HUDEP-2 (cell line): ENCODE data around the gene STARD6.
"Not testable (repeated sequence)": the region's sequence is repeated elsewhere in the genome, so short reads cannot be mapped to it uniquely, and the experiment has no call there.

Experiments
- DNase-seq, 76 experiments: peaks; one replicate each; lab custom pipeline; 2025; ENCODE audit not compliant: unreplicated experiment in 76 of 76; lab: John Stamatoyannopoulos, UW

The STARD6 gene

GRCh38 chr18:54357660-54358494 lies at the start of gene STARD6, which contains the start of gene C18orf54:
STARD6 (minus strand) TSS chr18:54357858; CDS start chr18:54354573, 3,285 bp downstream.
C18orf54 (plus strand) TSS chr18:54357906; CDS start chr18:54360573, 2,667 bp downstream.
- peak; percentile 12 to 95 (median 82) for DNase-seq

GRCh38 chr18:54405290-54405689 lies 47.6 kb upstream of the STARD6 start:
- DNase-seq: no peak

GRCh38 chr18:54396760-54397159 lies 39.1 kb upstream of the STARD6 start:
- DNase-seq: no peak

GRCh38 chr18:54393648-54394294 lies 36.1 kb upstream of the STARD6 start:
- DNase-seq: no peak

GRCh38 chr18:54392543-54393023 lies 34.9 kb upstream of the STARD6 start:
- peak in 32 of 76 experiments; percentile 2 to 79 (median 52) for DNase-seq

GRCh38 chr18:54390838-54391237 lies 33.2 kb upstream of the STARD6 start:
- DNase-seq: no peak

- DNase-seq: no peak
These were observed 31.5 kb upstream of the STARD6 start for GRCh38 chr18:54389143-54389505.

GRCh38 chr18:54388203-54389142 lies 30.8 kb upstream of the STARD6 start:
- peak in 24 of 76 experiments; percentile 0 to 67 (median 27) for DNase-seq

GRCh38 chr18:54387631-54388030 lies 30.0 kb upstream of the STARD6 start:
- DNase-seq: no peak

GRCh38 chr18:54386800-54387495 lies 29.3 kb upstream of the STARD6 start:
- DNase-seq: not testable (repeated sequence)

GRCh38 chr18:54386043-54386442 lies 28.4 kb upstream of the STARD6 start:
- peak in 1 of 76 experiments; percentile 0 for DNase-seq

- no peak for DNase-seq
These were observed 25.1 kb upstream of the STARD6 start for GRCh38 chr18:54382733-54383252.

- DNase-seq: no peak
These were observed 24.4 kb upstream of the STARD6 start for GRCh38 chr18:54382076-54382475.

- no peak for DNase-seq
These were observed 24.0 kb upstream of the STARD6 start for GRCh38 chr18:54381640-54382039.

- DNase-seq: no peak
These were observed 20.4 kb upstream of the STARD6 start for GRCh38 chr18:54378057-54378456.

- DNase-seq: no peak
These were observed 2.7 kb upstream of the STARD6 start for GRCh38 chr18:54360406-54360805.

GRCh38 chr18:54359233-54359632 lies 1.6 kb upstream of the STARD6 start:
- no peak for DNase-seq

- DNase-seq: peak in 6 of 76 experiments; percentile 9 to 49 (median 28)
These were observed 910 bp upstream of the STARD6 start for GRCh38 chr18:54358495-54359040.

- DNase-seq: peak in 9 of 76 experiments; percentile 1 to 51 (median 41)
These were observed 487 bp downstream of the STARD6 start for GRCh38 chr18:54357082-54357659.
